Measurements from ENCODE around the gene MYOCD. TPM values are rescaled to one million over a fixed set of nuclear protein-coding genes. Genes with fewer than 3 reads are reported as not detected.
A peak's percentile ranks its signal among the peaks of the same experiment; 100 is the strongest.

The MYOCD gene
- total RNA-seq, 1 donor from 2014 or later = 26.5 TPM

- Histone ChIP-seq H3K9me3 (no peaks in the 10 kb centered on the region), H3K27ac (no peak overlapping the region), H3K4me3 (peak overlapping the region; percentile 48 to 49), H3K4me1 (peaks cover 18% of the 10 kb centered on the region), H3K27me3 (peaks cover 7% of the 10 kb centered on the region), H3K36me3 (no peaks in the 10 kb centered on the region)
- intact Hi-C loops (cut with DNase I) = loop anchor here (2.0 to 5.0 kb wide), 3 partner anchors 55 to 410 kb away; no protein-coding TSS in a partner anchor
- no peak for TF ChIP-seq POLR2AphosphoS5 (IDR thresholded peaks at IDR 0.05; ENCODE audit: insufficient read depth in 1 of 2, low read depth in 1 of 2)
- peak; percentile 15 to 50 (median 22) for TF ChIP-seq CTCF (IDR thresholded peaks at IDR 0.05)
- no peak for DNase-seq (ENCODE audit: extremely low spot score in 2 of 2)
Observed at GRCh38 chr17:12667299-12667958, 1.7 kb downstream of the MYOCD start.

GRCh38 chr17:12671906-12672305 is 6.2 kb downstream of the MYOCD start:
- Histone ChIP-seq H3K9me3 (no peaks in the 10 kb centered on the region), H3K4me3 (no peak overlapping the region), H3K36me3 (no peaks in the 10 kb centered on the region), H3K27ac (no peak overlapping the region), H3K4me1 (no peaks in the 10 kb centered on the region), H3K27me3 (no peaks in the 10 kb centered on the region)
- intact Hi-C loops (cut with DNase I) = no loop called here
- TF ChIP-seq POLR2A (IDR thresholded peaks at IDR 0.05) = no peak
- no peak for TF ChIP-seq CTCF (IDR thresholded peaks at IDR 0.05)
- TF ChIP-seq POLR2AphosphoS5 (IDR thresholded peaks at IDR 0.05; ENCODE audit: insufficient read depth in 1 of 2, low read depth in 1 of 2) = no peak
- DNase-seq (ENCODE audit: extremely low spot score in 2 of 2) = no peak

- Histone ChIP-seq H3K4me3 (no peak overlapping the region), H3K27me3 (no peaks in the 10 kb centered on the region), H3K27ac (no peak overlapping the region), H3K9me3 (no peaks in the 10 kb centered on the region), H3K4me1 (no peaks in the 10 kb centered on the region), H3K36me3 (no peaks in the 10 kb centered on the region)
- intact Hi-C loops (cut with DNase I) = no loop called here
- TF ChIP-seq POLR2AphosphoS5 (IDR thresholded peaks at IDR 0.05; ENCODE audit: insufficient read depth in 1 of 2, low read depth in 1 of 2) (no peak), POLR2A (IDR thresholded peaks at IDR 0.05) (no peak), CTCF (IDR thresholded peaks at IDR 0.05) (no peak)
- DNase-seq (ENCODE audit: extremely low spot score in 2 of 2) = no peak
Observed at GRCh38 chr17:12672947-12673346, 7.3 kb downstream of the MYOCD start.

- no peak overlapping the region for H3K4me3 ChIP-seq
- H3K27me3 ChIP-seq = no peaks in the 10 kb centered on the region
- TF ChIP-seq POLR2AphosphoS5 (IDR thresholded peaks at IDR 0.05; ENCODE audit: insufficient read depth in 1 of 2, low read depth in 1 of 2) = no peak
- no peak for TF ChIP-seq POLR2A (IDR thresholded peaks at IDR 0.05)
- TF ChIP-seq CTCF (IDR thresholded peaks at IDR 0.05) = no peak
- H3K36me3 ChIP-seq = no peaks in the 10 kb centered on the region
- no peak for DNase-seq (ENCODE audit: extremely low spot score in 2 of 2)
- H3K4me1 ChIP-seq = no peaks in the 10 kb centered on the region
- no peak overlapping the region for H3K27ac ChIP-seq
- H3K9me3 ChIP-seq = no peaks in the 10 kb centered on the region
- intact Hi-C loops (cut with DNase I) = no loop called here
Observed at GRCh38 chr17:12673788-12674187, 8.1 kb downstream of the MYOCD start.

- Histone ChIP-seq H3K27me3 (no peaks in the 10 kb centered on the region), H3K36me3 (no peaks in the 10 kb centered on the region), H3K9me3 (no peaks in the 10 kb centered on the region), H3K4me1 (no peaks in the 10 kb centered on the region), H3K27ac (no peak overlapping the region), H3K4me3 (no peak overlapping the region)
- intact Hi-C loops (cut with DNase I) = no loop called here
- no peak for DNase-seq (ENCODE audit: extremely low spot score in 2 of 2)
- no peak for TF ChIP-seq CTCF (IDR thresholded peaks at IDR 0.05)
- no peak for TF ChIP-seq POLR2A (IDR thresholded peaks at IDR 0.05)
- no peak for TF ChIP-seq POLR2AphosphoS5 (IDR thresholded peaks at IDR 0.05; ENCODE audit: insufficient read depth in 1 of 2, low read depth in 1 of 2)
Observed at GRCh38 chr17:12680407-12680897, 14.8 kb downstream of the MYOCD start.

Measured in vagina (tissue), 2 donors.